ENCODE data around the gene C3. TPM values are rescaled to one million over a fixed set of nuclear protein-coding genes. Genes with fewer than 3 reads are reported as not detected.

C3 gene
- total and polyA plus RNA-seq, 10 donors = 5.8 to 182 (median 27.5) TPM

- intact Hi-C loops (cut with DNase I; ENCODE audit: low total_unique reads) = loop anchor here (5.0 kb wide), 1 partner anchor 127 kb away; no protein-coding TSS in a partner anchor
- H3K27me3 ChIP-seq (replicated peaks in 1 of 7) = peaks cover 0 to 6% (median 0%) of the 10 kb centered on the region in 7 donors
Observed at GRCh38 chr19:6735181-6735911, 14.9 kb upstream of the C3 start.

GRCh38 chr19:6734096-6734696, 13.7 kb upstream of the C3 start:
- Histone ChIP-seq H3K27ac (peak overlapping the region in 2 of 8 donors; percentile 96 to 99), H3K4me1 (peaks cover 20 to 56% (median 39%) of the 10 kb centered on the region in 6 donors), H3K27me3 (replicated peaks in 1 of 7) (no peaks in the 10 kb centered on the region), H3K9me3 (no peaks in the 10 kb centered on the region), H3K36me3 (peaks cover 0 to 65% (median 27%) of the 10 kb centered on the region in 6 donors), H3K4me3 (peak overlapping the region in 1 of 8 donors; percentile 30)
- intact Hi-C loops (cut with DNase I; ENCODE audit: low total_unique reads) = no loop called here
- TF ChIP-seq CTCF (IDR thresholded peaks at IDR 0.05 in 8 of 11, conservative IDR thresholded peaks at IDR 0.05 in 3 of 11) (no peak), POLR2AphosphoS5 (IDR thresholded peaks at IDR 0.05) (peak in 2 of 3 donors; percentile 37 to 39)
- DNase-seq = no peak
- 66 to 89% (median 79%) methylated on average over 18 to 20 of the region's 20 CpGs for WGBS, 5 donors

More at GRCh38 chr19:6735181-6735911, 14.9 kb upstream of the C3 start:
- 76 to 83% (median 79%) methylated on average over 15 of the region's 15 CpGs for WGBS, 5 donors
- no peak for DNase-seq
- Histone ChIP-seq H3K4me3 (peak overlapping the region in 1 of 8 donors; percentile 90), H3K27ac (peak overlapping the region in 7 of 8 donors; percentile 95 to 99 (median 98)), H3K36me3 (peaks cover 0 to 55% (median 25%) of the 10 kb centered on the region in 6 donors), H3K9me3 (no peaks in the 10 kb centered on the region), H3K4me1 (peaks cover 20 to 60% (median 46%) of the 10 kb centered on the region in 6 donors)
- TF ChIP-seq POLR2A (IDR thresholded peaks at IDR 0.05) = no peak
- no peak for TF ChIP-seq POLR2AphosphoS5 (IDR thresholded peaks at IDR 0.05)
- TF ChIP-seq CTCF (IDR thresholded peaks at IDR 0.05 in 8 of 11, conservative IDR thresholded peaks at IDR 0.05 in 3 of 11) = no peak

GRCh38 chr19:6733338-6734095, 13.1 kb upstream of the C3 start:
- WGBS, 5 donors = 94 to 95% (median 95%) methylated on average over 26 to 29 of the region's 29 CpGs
- Histone ChIP-seq H3K4me1 (peaks cover 17 to 56% (median 37%) of the 10 kb centered on the region in 6 donors), H3K4me3 (peak overlapping the region in 1 of 8 donors; percentile 30), H3K27me3 (replicated peaks in 1 of 7) (no peaks in the 10 kb centered on the region), H3K27ac (peak overlapping the region in 2 of 8 donors; percentile 96 to 99), H3K9me3 (no peaks in the 10 kb centered on the region), H3K36me3 (peaks cover 0 to 65% (median 27%) of the 10 kb centered on the region in 6 donors)
- DNase-seq = no peak
- TF ChIP-seq CTCF (IDR thresholded peaks at IDR 0.05 in 8 of 11, conservative IDR thresholded peaks at IDR 0.05 in 3 of 11) (peak in 6 of 11 experiments; percentile 4 to 45 (median 20)), POLR2A (IDR thresholded peaks at IDR 0.05) (no peak), POLR2AphosphoS5 (IDR thresholded peaks at IDR 0.05) (peak in 1 of 3 donors; percentile 6)
- intact Hi-C loops (cut with DNase I; ENCODE audit: low total_unique reads) = no loop called here

Measured in spleen (tissue), 11 donors.